ENCODE measurements around the gene UGCG. TPM values are rescaled to one million over a fixed set of nuclear protein-coding genes. Genes with fewer than 3 reads are reported as not detected.

Gene UGCG
- 287 and 299 TPM in 2 replicates for total RNA-seq (2013; cell fraction: nucleolus; rRNA removed)
- total RNA-seq (2014; rRNA removed): 54.3 and 65.1 TPM in 2 replicates
- total RNA-seq (2014; rRNA removed; fragmentation: Illumina TruSeq; extraction: Trizol): 58.3 and 59.5 TPM in 2 replicates
- 47.7 and 49.7 TPM in 2 replicates for total RNA-seq (2021)
- polyA plus RNA-seq (2011; ENCODE audit: low read depth): 20.1 TPM
- polyA plus RNA-seq (2011; rRNA removed): 96.6 and 143 TPM in 2 replicates
- 28.8 and 33.4 TPM in 2 replicates for polyA plus RNA-seq (2011; cell fraction: cytosol; rRNA removed)
- 44.7 and 51.1 TPM in 2 replicates for polyA plus RNA-seq (2011; cell fraction: nucleus; rRNA removed)
- 30.8 and 42.3 TPM in 2 replicates for polyA plus RNA-seq (2012)
- 35.0 and 42.8 TPM in 2 replicates for polyA plus RNA-seq (2014; fragmentation: Illumina TruSeq; extraction: Trizol)
- 10 to 100 TPM; 48.0 to 62.1 TPM for polyA plus RNA-seq (2014; fragmentation: Nextera tagmentation; extraction: Ambion mirVana)
- polyA plus RNA-seq (2014; rRNA removed): 33.5 and 42.8 TPM in 2 replicates
- polyA plus RNA-seq (2016; fragmentation: Nextera tagmentation; extraction: Ambion mirVana): 10 to 100 TPM; 21.7 to 30.5 TPM
- polyA minus RNA-seq (2011; rRNA and poly(A)+ RNA removed): 63.0 and 82.2 TPM in 2 replicates
- 46.4 and 57.0 TPM in 2 replicates for polyA minus RNA-seq (2011; cell fraction: cytosol; rRNA and poly(A)+ RNA removed)
- polyA minus RNA-seq (2011; cell fraction: nucleus; rRNA and poly(A)+ RNA removed): 54.2 and 77.7 TPM in 2 replicates
- Bru-seq, nascent RNA: percentile 98 among the genes with signal in this experiment
- BruChase-seq, experiment 1, labeled RNA remaining after a 6-hour chase: percentile 93 among the genes with signal in this experiment
- percentile 97 among the genes with signal in this experiment for BruChase-seq, experiment 2, labeled RNA remaining after a 2-hour chase
- long read RNA-seq, experiment 1, full-length matches to known transcripts: 5 of 10 reads
- long read RNA-seq, experiment 1, partial matches to known transcripts: 2 of 10 reads
- long read RNA-seq, experiment 1, other reads (novel, unspliced or antisense): 3 of 10 reads
- long read RNA-seq, experiment 2, full-length matches to known transcripts: 77 of 129 reads
- long read RNA-seq, experiment 2, partial matches to known transcripts: 8 of 129 reads
- long read RNA-seq, experiment 2, other reads (novel, unspliced or antisense): 44 of 129 reads

- ChIA-PET RAD21 (ENCODE audit: unreplicated experiment) (interaction anchor here (0.7 to 3.4 kb wide), 21 partner anchors 13 to 179 kb away, joined by 3 to 26 read pairs (median 6); no protein-coding TSS in a partner anchor), POLR2A (interaction anchor here (0.6 to 2.2 kb wide), 18 partner anchors 11 to 191 kb away, joined by 3 to 7 read pairs (median 4); no protein-coding TSS in a partner anchor), SMC1A (ENCODE audit: uncharacterized antibody, unreplicated experiment) (interaction anchor here (0.8 to 3.7 kb wide), 15 partner anchors 10 to 483 kb away, joined by 3 to 26 read pairs (median 4); partner anchors contain the start of gene HSDL2), CTCF (interaction anchor here (0.6 to 2.9 kb wide), 9 partner anchors 20 to 188 kb away, joined by 3 to 13 read pairs (median 4); no protein-coding TSS in a partner anchor)
- H3K9me3 ChIP-seq (replicated peaks; ENCODE audit: control insufficient read depth, insufficient read depth, low read length): peaks cover 2% of the 10 kb centered on the region; the same call in 2 of the 3 replicates
- no peaks in the 10 kb centered on the region; the same call in 1 of the 2 replicates for H3K4me1 ChIP-seq (ENCODE audit: control insufficient read depth, insufficient read depth, low read length)
- 1% methylated on average over 59 of the region's 84 CpGs for WGBS (ENCODE audit: insufficient coverage, insufficient replicate concordance, low lambda C conversion rate, missing lambda C conversion rate)
- peak within 1 kb of the TSS; percentile 72 for H3K9ac ChIP-seq (ENCODE audit: control insufficient read depth, insufficient read depth, low read length)
- intact Hi-C loops (cut with micrococcal nuclease; ENCODE audit: unreplicated experiment): loop anchor here (2.0 to 5.0 kb wide), 3 partner anchors 89 to 436 kb away; partner anchors contain the start of gene PTBP3
- H4K20me1 ChIP-seq (ENCODE audit: control insufficient read depth, insufficient read depth): no peaks in the 10 kb centered on the region; the same call in 1 of the 2 replicates
- FAIRE-seq (no peak), ATAC-seq (peak; percentile 79), DNase-seq (ENCODE audit: low read depth, low spot score) (no peak)
- peak within 1 kb of the TSS; percentile 70 for H3K4me2 ChIP-seq (ENCODE audit: control insufficient read depth, insufficient read depth)
- in situ Hi-C loops (cut with MboI): no loop called here
- peak within 1 kb of the TSS; percentile 80 for H3K4me3 ChIP-seq
- TSS peak; percentile 77 for BruUV-seq (replicated peaks)
- peak within 1 kb of the TSS; percentile 94 for H2AFZ ChIP-seq (ENCODE audit: control insufficient read depth, low read depth, low read length)
- no peaks in the 10 kb centered on the region for H3K27me3 ChIP-seq (replicated peaks in 1 of 2; ENCODE audit: control insufficient read depth in 2 of 2, insufficient read depth in 2 of 2, low read length in 1 of 2)
- peaks cover 51% of the 10 kb centered on the region for H3K79me2 ChIP-seq (ENCODE audit: control insufficient read depth, insufficient read depth, low read length)
- H3K27ac ChIP-seq (ENCODE audit: control insufficient read depth, insufficient read depth): peak within 1 kb of the TSS; percentile 93
- peaks cover 0 to 7% of the 10 kb centered on the region in 2 experiments; a peak in 1 of 4 replicates for H3K36me3 ChIP-seq (ENCODE audit: control insufficient read depth in 2 of 2, insufficient read depth in 2 of 2, low read length in 1 of 2)
- TF ChIP-seq E2F8 (IDR thresholded peaks at IDR 0.05; ENCODE audit: low read depth, partially characterized antibody): no peak
- no peak for TF ChIP-seq TCF7 (IDR thresholded peaks at IDR 0.05; ENCODE audit: borderline replicate concordance)
- TF ChIP-seq FOXM1 (IDR thresholded peaks at IDR 0.05; ENCODE audit: low read depth, low read length): no peak
- peak; percentile 93 for TF ChIP-seq TAF1 (IDR thresholded peaks at IDR 0.05; ENCODE audit: borderline replicate concordance, low read depth, low read length)
- no peak; the same call in 1 of the 2 replicates for TF ChIP-seq TCF3 (IDR thresholded peaks at IDR 0.05; ENCODE audit: borderline replicate concordance, insufficient read depth, low read depth, low read length)
- TF ChIP-seq NFIC (IDR thresholded peaks at IDR 0.05; ENCODE audit: low read depth, low read length): no peak
- peak; percentile 51 for TF ChIP-seq SP1 (IDR thresholded peaks at IDR 0.05; ENCODE audit: low read depth, low read length)
- TF ChIP-seq NFYB (IDR thresholded peaks at IDR 0.05; ENCODE audit: insufficient read depth, low read depth, low read length): 0 out of 2 replicates have a peak, but pooled peaks have one; percentile 25
- TF ChIP-seq DPF2 (IDR thresholded peaks at IDR 0.05): peak; percentile 91
- TF ChIP-seq PAX5 (IDR thresholded peaks at IDR 0.05; ENCODE audit: borderline replicate concordance, low read depth, low read length): peak; percentile 25; the same call in 1 of the 2 replicates
- TF ChIP-seq CTCF (IDR thresholded peaks at IDR 0.05 in 2 of 3, conservative IDR thresholded peaks at IDR 0.05 in 1 of 3; ENCODE audit: control insufficient read depth in 2 of 3, extremely low read depth in 1 of 3, insufficient read depth in 1 of 3, low read depth in 3 of 3, low read length in 3 of 3): no peak
- no peak for TF ChIP-seq SUZ12 (IDR thresholded peaks at IDR 0.05; ENCODE audit: unreplicated experiment)
Observed at GRCh38 chr9:111895996-111896941, at the start of gene UGCG. Gene UGCG (plus strand): TSS chr9:111896814. CDS start chr9:111897216, 402 bp downstream.

All from GM12878 (cell line).